Ovary (tissue), 9 donors: ENCODE data around the gene MAP3K19. TPM values are rescaled to one million over a fixed set of nuclear protein-coding genes. Genes with fewer than 3 reads are reported as not detected.
A peak's percentile ranks its signal among the peaks of the same experiment; 100 is the strongest.

Experiments
- DNase-seq, 5 donors: peaks; one replicate each; pipeline ENCODE4 v3.0.0-alpha.2; 2019 to 2020
- H3K27ac ChIP-seq, 2 donors: fragments of 200-600 bp; one replicate each; pipeline versions ENCODE4 v1.5.1 to v1.8.0; 2019 to 2022
- H3K27me3 ChIP-seq: fragments of 200-600 bp; one replicate; pipeline ENCODE4 v1.8.0; 2022
- H3K36me3 ChIP-seq: fragments of 200-600 bp; sonication (generic); one replicate; pipeline ENCODE4 v1.5.1; 2019
- H3K4me1 ChIP-seq: one replicate; pipeline ENCODE4 v1.8.1; 2013; ENCODE audit warnings: mild to moderate bottlenecking, moderate library complexity; ENCODE audit not compliant: insufficient read depth
- H3K4me3 ChIP-seq: fragments of 200-600 bp; sonication (generic); one replicate; pipeline ENCODE4 v1.5.1; 2017
- H3K9me3 ChIP-seq, 2 donors: fragments of 200-600 bp in 1 of 2; sonication (generic) in 1 of 2; one replicate each; pipeline versions ENCODE4 v1.5.1 to v1.8.1; 2013 to 2019; ENCODE audit warnings: mild to moderate bottlenecking in 1 of 2, moderate library complexity in 1 of 2
- CTCF ChIP-seq, 3 donors: fragments of 450-650 bp in 2 of 3; fragments of 200-600 bp in 1 of 3; IDR thresholded peaks; one replicate each; pipeline versions ENCODE4 v1.5.1 to v1.8.0; 2016 to 2022; ENCODE audit warnings: antibody characterized with exemption in 3 of 3, mild to moderate bottlenecking in 1 of 3
- EP300 ChIP-seq: sonication (generic); formaldehyde crosslinking; IDR thresholded peaks from one replicate; pipeline ENCODE4 v1.6.1; 2017; ENCODE audit warnings: antibody characterized with exemption
- POLR2A ChIP-seq: fragments of 450-650 bp; IDR thresholded peaks from one replicate; pipeline ENCODE4 v1.6.1; 2017; ENCODE audit warnings: antibody characterized with exemption, mild to moderate bottlenecking, moderate library complexity
- WGBS, 3 donors: extraction: QIAGEN DNeasy Blood & Tissue Kit in 1 of 3; methylation state at CpG; one replicate each; pipeline versions ENCODE4 v1.1.5 to v1.1.7; 2013 to 2017; 5-methylcytosine and 5-hydroxymethylcytosine counted together
- intact Hi-C, 4 donors: fragments of 100-400 bp; cut with DNase I; formaldehyde crosslinking; loops; one replicate each; pipeline versions ENCODE4 v1.11.0 to v1.15.1; 2022 to 2023
- polyA plus RNA-seq, 2 donors: library from polyadenylated mRNA; stranded (reverse); fragments of 200-250 nt in 1 of 2; fragments of 350-450 nt in 1 of 2; fragmentation: Illumina TruSeq in 1 of 2; extraction: RNeasy Lipid Tissue Mini Kit (QIAGEN cat#74804) in 1 of 2; gene quantifications; one replicate each; pipeline ENCODE4 v1.2.3, GENCODE V29; 2013 to 2014
- total RNA-seq, 7 donors: library from RNA; depleted of rRNA in 2 of 7; stranded (reverse); fragments of >200 nt in 2 of 7; fragmentation: NEBNext Ultra II Directional in 3 of 7; extraction: Animal tissue kit (Norgen Biotek cat#: 25700) in 3 of 7; gene quantifications; one replicate each; pipeline versions ENCODE4 v1.1.0 to v1.2.4, GENCODE V29; 2016 to 2023
- donor health status: DM: no; HTN: no; CAD: no; lungs with moderate emphysema.
- donor health status: DM: no; HTN: no; CAD: no.
- donor health status: Bipolar disorder and iron deficiency.
- donor health status: DM: yes; HTN: yes; CAD: no.
- donor health status: DM: no; HTN: no; CAD: no.
- donor health status: DM: yes; HTN: yes; CAD: no.

Gene MAP3K19
- total and polyA plus RNA-seq, 9 donors: 0.02 to 23.2 (median 0.93) TPM; not detected in 3

GRCh38 chr2:135010200-135010942, 36.9 kb downstream of the MAP3K19 start:
- 73 to 77% (median 76%) methylated on average over 10 of the region's 10 CpGs for WGBS, 3 donors
- no peak for DNase-seq
- Histone ChIP-seq H3K27ac (no peak overlapping the region), H3K36me3 (no peaks in the 10 kb centered on the region), H3K4me3 (no peak overlapping the region), H3K9me3 (no peaks in the 10 kb centered on the region), H3K27me3 (no peaks in the 10 kb centered on the region), H3K4me1 (no peaks in the 10 kb centered on the region)
- no peak for TF ChIP-seq CTCF (IDR thresholded peaks at IDR 0.05)
- intact Hi-C loops: loop anchor here in 1 of 4 donors (10.0 kb wide), 1 partner anchor 864 kb away; the partner anchor contains the start of gene MCM6

- no peak overlapping the region for H3K4me3 ChIP-seq
- H3K27me3 ChIP-seq: no peaks in the 10 kb centered on the region
- WGBS, 3 donors: 88 to 97% (median 95%) methylated on average over 1 of the region's 1 CpG
- peaks cover 2% of the 10 kb centered on the region for H3K4me1 ChIP-seq
- no peak for DNase-seq
- no peak overlapping the region for H3K27ac ChIP-seq
- no peak for TF ChIP-seq EP300
- TF ChIP-seq POLR2A: no peak
- TF ChIP-seq CTCF (IDR thresholded peaks at IDR 0.05): no peak
- intact Hi-C loops: loop anchor here in 1 of 4 donors (10.0 kb wide), 1 partner anchor 705 kb away; no protein-coding TSS in a partner anchor
- H3K36me3 ChIP-seq: no peaks in the 10 kb centered on the region
- no peaks in the 10 kb centered on the region for H3K9me3 ChIP-seq
Measured at GRCh38 chr2:135009339-135009738, 37.9 kb downstream of the MAP3K19 start.

GRCh38 chr2:135005753-135006152, 41.5 kb downstream of the MAP3K19 start:
- no peaks in the 10 kb centered on the region for H3K9me3 ChIP-seq
- no peaks in the 10 kb centered on the region for H3K36me3 ChIP-seq
- WGBS, 3 donors: 57 to 60% (median 57%) methylated on average over 3 of the region's 3 CpGs
- no peak for DNase-seq
- H3K4me3 ChIP-seq: no peak overlapping the region
- intact Hi-C loops: loop anchor here in 1 of 4 donors (10.0 kb wide), 1 partner anchor 709 kb away; no protein-coding TSS in a partner anchor
- TF ChIP-seq POLR2A (no peak), EP300 (no peak), CTCF (IDR thresholded peaks at IDR 0.05) (no peak)
- H3K27ac ChIP-seq: no peak overlapping the region
- peaks cover 2% of the 10 kb centered on the region for H3K4me1 ChIP-seq
- no peaks in the 10 kb centered on the region for H3K27me3 ChIP-seq

- Histone ChIP-seq H3K27ac (no peak overlapping the region), H3K4me1 (peaks cover 2% of the 10 kb centered on the region), H3K9me3 (no peaks in the 10 kb centered on the region), H3K4me3 (no peak overlapping the region), H3K36me3 (no peaks in the 10 kb centered on the region), H3K27me3 (no peaks in the 10 kb centered on the region)
- peak; percentile 68 to 82 (median 78) for DNase-seq
- intact Hi-C loops: loop anchor here in 3 of 4 donors (5.0 to 10.0 kb wide), 2 partner anchors 708 to 711 kb away; no protein-coding TSS in a partner anchor
- WGBS, 3 donors: 6 to 9% (median 8%) methylated on average over 17 of the region's 17 CpGs
- TF ChIP-seq POLR2A (no peak), CTCF (IDR thresholded peaks at IDR 0.05) (peak; percentile 41 to 79 (median 54)), EP300 (no peak)
Measured at GRCh38 chr2:135004005-135004746, 43.1 kb downstream of the MAP3K19 start.
